C4-2B (cell line): ENCODE data around the gene HDGFL2.

Experiments
- ZFX ChIP-seq: fragments of 450-650 bp; IDR thresholded peaks from 2 replicates; pipeline ENCODE4 v1.6.1; 2017
- TF ChIP-seq, protein P1 (sequence below): fragments of 450-650 bp; conservative IDR thresholded peaks from 2 replicates; pipeline ENCODE4 v1.5.1; 2017; ENCODE audit warnings: mild to moderate bottlenecking

DNA sequence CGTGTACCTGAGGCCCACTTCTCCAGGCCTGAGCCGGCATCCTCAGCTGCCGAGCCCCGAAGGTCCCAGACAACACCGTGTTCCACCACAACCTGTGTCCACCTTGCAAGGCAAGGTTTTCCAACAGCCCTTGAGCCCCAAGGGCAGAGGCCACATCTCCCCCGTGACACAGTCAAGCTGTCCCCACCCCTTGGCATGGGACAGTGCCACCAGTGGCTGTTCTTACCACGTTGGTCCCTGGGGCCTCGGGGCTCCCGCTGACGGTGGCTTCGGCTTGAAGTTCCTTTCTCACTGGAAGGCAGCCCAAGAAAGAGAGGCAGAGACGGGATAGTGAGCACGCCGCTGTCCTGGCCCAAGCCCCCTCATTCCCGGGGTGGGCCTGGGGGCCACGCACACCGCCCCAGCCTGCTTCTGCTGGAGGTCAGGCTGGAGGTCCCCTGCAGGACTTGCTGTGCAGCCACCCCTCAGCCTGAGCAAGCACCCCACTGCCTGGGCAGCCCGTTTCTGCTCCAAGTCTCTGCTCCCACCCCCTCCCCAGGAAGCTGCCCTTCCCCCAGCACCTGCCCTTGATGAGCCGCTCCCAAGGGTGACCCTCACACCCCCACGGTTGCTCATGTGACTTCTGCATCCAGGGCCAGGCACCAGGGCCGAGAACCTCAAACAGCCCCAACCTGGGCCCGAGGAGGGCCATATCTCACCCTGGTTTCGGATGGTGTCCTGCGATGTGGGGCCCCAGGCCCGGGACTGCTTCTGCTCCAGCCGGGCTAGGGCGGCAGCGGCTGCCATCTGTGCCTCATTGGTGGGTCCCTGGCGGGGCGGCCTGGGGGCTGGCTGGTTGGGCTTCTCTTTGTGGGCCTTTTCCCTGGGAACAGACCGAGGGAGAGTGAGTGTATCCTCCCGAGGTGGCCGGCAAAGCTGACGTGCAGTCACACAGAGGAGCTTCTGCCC lies 18.6 kb upstream of the HDGFL2 start:
- TF ChIP-seq, protein P1, sequence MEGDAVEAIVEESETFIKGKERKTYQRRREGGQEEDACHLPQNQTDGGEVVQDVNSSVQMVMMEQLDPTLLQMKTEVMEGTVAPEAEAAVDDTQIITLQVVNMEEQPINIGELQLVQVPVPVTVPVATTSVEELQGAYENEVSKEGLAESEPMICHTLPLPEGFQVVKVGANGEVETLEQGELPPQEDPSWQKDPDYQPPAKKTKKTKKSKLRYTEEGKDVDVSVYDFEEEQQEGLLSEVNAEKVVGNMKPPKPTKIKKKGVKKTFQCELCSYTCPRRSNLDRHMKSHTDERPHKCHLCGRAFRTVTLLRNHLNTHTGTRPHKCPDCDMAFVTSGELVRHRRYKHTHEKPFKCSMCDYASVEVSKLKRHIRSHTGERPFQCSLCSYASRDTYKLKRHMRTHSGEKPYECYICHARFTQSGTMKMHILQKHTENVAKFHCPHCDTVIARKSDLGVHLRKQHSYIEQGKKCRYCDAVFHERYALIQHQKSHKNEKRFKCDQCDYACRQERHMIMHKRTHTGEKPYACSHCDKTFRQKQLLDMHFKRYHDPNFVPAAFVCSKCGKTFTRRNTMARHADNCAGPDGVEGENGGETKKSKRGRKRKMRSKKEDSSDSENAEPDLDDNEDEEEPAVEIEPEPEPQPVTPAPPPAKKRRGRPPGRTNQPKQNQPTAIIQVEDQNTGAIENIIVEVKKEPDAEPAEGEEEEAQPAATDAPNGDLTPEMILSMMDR, result no peak
- no peak for TF ChIP-seq ZFX
